Endothelial cell of umbilical vein (primary cell): ENCODE measurements around the gene AKAP6. TPM values are rescaled to one million over a fixed set of nuclear protein-coding genes. Genes with fewer than 3 reads are reported as not detected.

ENCODE experiments used
- BruUV-seq: library from RNA; stranded (reverse); fragments of 400-500 nt; replicated peaks from 2 replicates; lab custom pipeline; 2021; lab: Mats Ljungman, UMichigan
- CTCF ChIA-PET: fragments of 300-600, 350-600 bp; sonication (Branson Sonifier 250); formaldehyde crosslinking; loops from one replicate; lab custom pipeline; 2021; ENCODE audit warnings: antibody characterized with exemption, inconsistent platforms; lab: Charles Lee
- POLR2A ChIA-PET: fragments of 300-600, 350-600 bp; sonication (Branson Sonifier 250); formaldehyde crosslinking; loops from one replicate; lab custom pipeline; 2021; ENCODE audit warnings: antibody characterized with exemption, inconsistent platforms; lab: Charles Lee
- DNase-seq: peaks from one replicate; pipeline ENCODE4 v3.0.0-alpha.2; 2011; ENCODE audit warnings: low read depth, low spot score
- FAIRE-seq: peaks from 2 replicates; lab custom pipeline; 2011; peaks lifted over from hg19 to GRCh38; lab: Jason Lieb, UNC
- H2AFZ ChIP-seq: 2 replicates; pipeline ENCODE4 v1.6.0; 2012; ENCODE audit warnings: low read depth, low read length, control low read depth, inconsistent platforms
- H3K27ac ChIP-seq: 2 replicates; pipeline ENCODE4 v1.5.1; 2011; ENCODE audit warnings: low read depth, mild to moderate bottlenecking, control low read depth, low read length, moderate library complexity; ENCODE audit not compliant: insufficient read depth
- H3K27me3 ChIP-seq, 2 experiments: 2 replicates each; pipeline versions ENCODE4 v1.6.0 to v1.6.1; 2011; ENCODE audit warnings: low read length in 2 of 2, mixed read lengths in 1 of 2; ENCODE audit not compliant: control insufficient read depth in 2 of 2, insufficient read depth in 2 of 2
- H3K36me3 ChIP-seq, 2 experiments: 2 replicates in 1 of 2; 3 replicates in 1 of 2; pipeline ENCODE4 v1.5.1; 2011; ENCODE audit warnings: low read length in 2 of 2, mild to moderate bottlenecking in 1 of 2, moderate library complexity in 1 of 2; ENCODE audit not compliant: control insufficient read depth in 2 of 2, insufficient read depth in 2 of 2; ENCODE audit errors: extremely low read depth in 1 of 2
- H3K4me1 ChIP-seq: 3 replicates; pipeline ENCODE4 v1.5.1; 2011; ENCODE audit warnings: mild to moderate bottlenecking, low read length; ENCODE audit not compliant: control insufficient read depth, insufficient read depth; ENCODE audit errors: extremely low read depth
- H3K4me2 ChIP-seq: 2 replicates; pipeline ENCODE4 v1.6.1; 2011; ENCODE audit warnings: low read length, control low read depth, mixed read lengths; ENCODE audit not compliant: insufficient read depth
- H3K4me3 ChIP-seq, 3 experiments: fragments of 200-600 bp in 1 of 3; sonication (generic), shearing (Covaris generic) in 1 of 3; replicated peaks in 1 of 3; 2 replicates each; pipeline ENCODE4 v1.5.1; 2011 to 2016; ENCODE audit warnings: control low read depth in 3 of 3, low read length in 3 of 3, mild to moderate bottlenecking in 2 of 3, inconsistent platforms in 1 of 3, low read depth in 1 of 3, moderate library complexity in 1 of 3; ENCODE audit not compliant: insufficient read depth in 1 of 3
- H3K79me2 ChIP-seq: 2 replicates; pipeline ENCODE4 v1.6.0; 2012; ENCODE audit warnings: low read length, inconsistent platforms; ENCODE audit not compliant: control insufficient read depth, insufficient read depth
- H3K9ac ChIP-seq: replicated peaks from 2 replicates; pipeline ENCODE3; 2011; ENCODE audit warnings: low read length, control low read depth; ENCODE audit not compliant: insufficient read depth; ENCODE audit errors: extremely low read depth
- H3K9me1 ChIP-seq: replicated peaks from 3 replicates; pipeline ENCODE4 v1.6.0; 2011; ENCODE audit warnings: mild to moderate bottlenecking, low read length; ENCODE audit not compliant: control insufficient read depth, insufficient read depth; ENCODE audit errors: extremely low read depth
- H3K9me3 ChIP-seq: replicated peaks from 2 replicates; pipeline ENCODE4 v1.5.1; 2012; ENCODE audit warnings: low read length, inconsistent platforms; ENCODE audit not compliant: control insufficient read depth, insufficient read depth
- H4K20me1 ChIP-seq: replicated peaks from 2 replicates; pipeline ENCODE3; 2011; ENCODE audit warnings: mild to moderate bottlenecking, low read length; ENCODE audit not compliant: control insufficient read depth, insufficient read depth; ENCODE audit errors: extremely low read depth
- EZH2 ChIP-seq: IDR thresholded peaks from 2 replicates; pipeline ENCODE4 v1.6.1; 2012; ENCODE audit warnings: borderline replicate concordance, low read depth, mild to moderate bottlenecking, moderate library complexity, low read length, inconsistent platforms; ENCODE audit not compliant: severe bottlenecking
- FOS ChIP-seq: IDR thresholded peaks from 2 replicates; pipeline ENCODE4 v1.6.1; 2011; ENCODE audit warnings: mild to moderate bottlenecking, low read length, moderate library complexity, borderline replicate concordance; ENCODE audit not compliant: insufficient read depth
- GATA2 ChIP-seq: IDR thresholded peaks from 2 replicates; pipeline ENCODE4 v1.7.0; 2011; ENCODE audit warnings: low read depth, mild to moderate bottlenecking, moderate library complexity, mixed read lengths, low read length; ENCODE audit not compliant: insufficient read length, insufficient read depth
- JUN ChIP-seq: IDR thresholded peaks from 2 replicates; pipeline ENCODE4 v1.6.1; 2011; ENCODE audit warnings: borderline replicate concordance, low read depth; ENCODE audit not compliant: insufficient read length, insufficient read depth
- MYC ChIP-seq: IDR thresholded peaks from one replicate; pipeline ENCODE4 v1.6.1; 2011; ENCODE audit warnings: mild to moderate bottlenecking, low read depth, low read length
- POLR2A ChIP-seq: IDR thresholded peaks from 2 replicates; pipeline ENCODE4 v1.6.1; 2012; ENCODE audit warnings: low read depth, mild to moderate bottlenecking, control low read depth, low read length
- POLR2AphosphoS5 ChIP-seq: IDR thresholded peaks from 2 replicates; pipeline ENCODE4 v1.6.1; 2012; ENCODE audit warnings: low read depth, mild to moderate bottlenecking, control low read depth, low read length, moderate library complexity; ENCODE audit not compliant: insufficient read depth
- dilution Hi-C: fragments of 300-500 bp; cut with MboI; formaldehyde crosslinking; loops from one replicate; pipeline ENCODE4 v1.15.0; 2019; ENCODE audit warnings: low sequenced_read_pairs; ENCODE audit not compliant: extremely low pct_ligation_motif_present
- intact Hi-C: fragments of 100-400 bp; cut with micrococcal nuclease; formaldehyde crosslinking; loops from one replicate; pipeline ENCODE4 v1.10.0; 2022
- polyA plus RNA-seq, 4 experiments: library from polyadenylated mRNA; depleted of rRNA in 3 of 4; stranded (reverse) in 3 of 4; unstranded in 1 of 4; fragments of >200 nt; gene quantifications; 2 replicates each; pipeline versions ENCODE4 v1.2.1 to v1.2.3, GENCODE V29; 2011 to 2012; ENCODE audit warnings: missing spikeins in 1 of 4
- total RNA-seq: library from RNA; stranded (reverse); gene quantifications from 2 replicates; pipeline ENCODE4 v1.2.3, GENCODE V29; 2021
- TF ChIP-seq, protein P1 (sequence below): IDR thresholded peaks from 2 replicates; pipeline ENCODE4 v1.6.1; 2011; ENCODE audit not compliant: insufficient read depth, insufficient read length
- TF ChIP-seq, protein P2 (sequence below), 2 donors: IDR thresholded peaks; 1 replicate in 1 of 2; 2 replicates in 1 of 2; pipeline ENCODE4 v1.5.1; 2011; ENCODE audit warnings: low read length in 2 of 2, mild to moderate bottlenecking in 2 of 2, moderate library complexity in 2 of 2, control low read depth in 1 of 2, inconsistent platforms in 1 of 2, low read depth in 1 of 2; ENCODE audit not compliant: insufficient read depth in 1 of 2; ENCODE audit errors: extremely low read depth in 1 of 2

Gene AKAP6
- total and polyA plus RNA-seq, 2 donors (not counting 3 experiments of a cell fraction or from before 2014, with no cell fraction given), result 0.03 to 0.49 TPM

DNA sequence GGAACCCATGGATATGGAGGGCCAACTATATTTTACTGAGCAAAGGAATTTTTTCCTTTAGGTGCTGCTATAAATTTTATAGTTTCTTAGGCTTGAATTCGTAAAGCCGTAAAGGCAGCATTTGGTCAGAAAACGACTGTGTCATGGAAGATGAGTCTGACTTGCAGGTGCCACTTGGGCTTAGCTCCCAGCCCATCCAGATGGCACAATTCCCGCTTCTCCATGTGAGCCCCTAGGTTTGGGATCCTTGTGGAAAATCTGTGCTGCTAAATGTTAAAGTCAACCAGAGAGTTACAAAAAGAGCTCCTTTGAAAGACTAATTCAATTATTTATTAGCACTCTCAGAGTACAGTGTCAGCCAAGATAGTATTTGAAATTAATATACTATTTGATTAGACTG, 489.5 kb downstream of the AKAP6 start:
- H3K9me3 ChIP-seq, result no peaks in the 10 kb centered on the region
- no peaks in the 10 kb centered on the region for H3K27me3 ChIP-seq
- H3K9me1 ChIP-seq, result no peaks in the 10 kb centered on the region
- H3K79me2 ChIP-seq, result no peaks in the 10 kb centered on the region
- TF ChIP-seq FOS, result no peak
- TF ChIP-seq, protein P1, sequence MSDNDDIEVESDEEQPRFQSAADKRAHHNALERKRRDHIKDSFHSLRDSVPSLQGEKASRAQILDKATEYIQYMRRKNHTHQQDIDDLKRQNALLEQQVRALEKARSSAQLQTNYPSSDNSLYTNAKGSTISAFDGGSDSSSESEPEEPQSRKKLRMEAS, result no peak
- no peak overlapping the region for H2AFZ ChIP-seq
- H3K9ac ChIP-seq, result no peak overlapping the region
- ChIA-PET CTCF (no interaction called here), POLR2A (no interaction called here)
- intact Hi-C loops (no loop called here), dilution Hi-C loops (no loop called here)
- no peak overlapping the region for H3K4me2 ChIP-seq
- no peaks in the 10 kb centered on the region for H3K4me1 ChIP-seq
- no TSS peak for BruUV-seq
- no peak overlapping the region for H3K4me3 ChIP-seq
- FAIRE-seq (no peak), DNase-seq (no peak)
- H3K27ac ChIP-seq, result no peak overlapping the region
- no peaks in the 10 kb centered on the region for H3K36me3 ChIP-seq
- H4K20me1 ChIP-seq, result no peaks in the 10 kb centered on the region

DNA sequence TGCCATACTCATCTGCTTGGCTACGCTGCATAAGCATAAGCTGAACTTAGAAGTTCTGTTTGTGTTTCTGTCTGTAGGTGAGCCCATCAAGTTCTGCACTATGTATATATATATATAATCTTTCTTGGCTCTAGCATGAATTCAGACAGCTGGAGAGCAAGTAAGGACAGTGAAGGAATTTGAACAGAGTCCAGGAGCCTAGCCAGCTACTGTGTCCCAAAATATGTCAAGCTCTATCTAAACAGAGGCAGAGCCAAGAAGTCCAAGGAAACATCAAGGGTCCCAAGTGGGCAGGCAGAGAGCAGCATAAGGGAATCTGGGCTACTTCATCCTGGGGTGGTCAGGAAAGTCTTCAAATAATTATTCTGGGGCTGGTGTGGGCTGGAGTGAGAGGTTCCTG, 491.1 kb downstream of the AKAP6 start:
- no peak overlapping the region for H3K27ac ChIP-seq
- dilution Hi-C loops (no loop called here), intact Hi-C loops (no loop called here)
- FAIRE-seq (no peak), DNase-seq (no peak)
- H3K9me3 ChIP-seq, result no peaks in the 10 kb centered on the region
- no TSS peak for BruUV-seq
- no peak overlapping the region for H3K4me3 ChIP-seq
- no peak overlapping the region for H2AFZ ChIP-seq
- H3K9me1 ChIP-seq, result no peaks in the 10 kb centered on the region
- TF ChIP-seq POLR2A (no peak), EZH2 (no peak), GATA2 (no peak), POLR2AphosphoS5 (no peak), FOS (no peak), MYC (no peak), JUN (no peak)
- TF ChIP-seq, protein P2, sequence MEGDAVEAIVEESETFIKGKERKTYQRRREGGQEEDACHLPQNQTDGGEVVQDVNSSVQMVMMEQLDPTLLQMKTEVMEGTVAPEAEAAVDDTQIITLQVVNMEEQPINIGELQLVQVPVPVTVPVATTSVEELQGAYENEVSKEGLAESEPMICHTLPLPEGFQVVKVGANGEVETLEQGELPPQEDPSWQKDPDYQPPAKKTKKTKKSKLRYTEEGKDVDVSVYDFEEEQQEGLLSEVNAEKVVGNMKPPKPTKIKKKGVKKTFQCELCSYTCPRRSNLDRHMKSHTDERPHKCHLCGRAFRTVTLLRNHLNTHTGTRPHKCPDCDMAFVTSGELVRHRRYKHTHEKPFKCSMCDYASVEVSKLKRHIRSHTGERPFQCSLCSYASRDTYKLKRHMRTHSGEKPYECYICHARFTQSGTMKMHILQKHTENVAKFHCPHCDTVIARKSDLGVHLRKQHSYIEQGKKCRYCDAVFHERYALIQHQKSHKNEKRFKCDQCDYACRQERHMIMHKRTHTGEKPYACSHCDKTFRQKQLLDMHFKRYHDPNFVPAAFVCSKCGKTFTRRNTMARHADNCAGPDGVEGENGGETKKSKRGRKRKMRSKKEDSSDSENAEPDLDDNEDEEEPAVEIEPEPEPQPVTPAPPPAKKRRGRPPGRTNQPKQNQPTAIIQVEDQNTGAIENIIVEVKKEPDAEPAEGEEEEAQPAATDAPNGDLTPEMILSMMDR (IDR thresholded peaks at IDR 0.05; ENCODE audit: extremely low read depth in 1 of 2, insufficient read depth in 1 of 2, low read depth in 1 of 2, low read length in 2 of 2), result no peak
- TF ChIP-seq, protein P1, result no peak
- no peaks in the 10 kb centered on the region for H3K27me3 ChIP-seq
- ChIA-PET POLR2A (no interaction called here), CTCF (no interaction called here)
- H3K4me2 ChIP-seq, result no peak overlapping the region
- H3K9ac ChIP-seq, result no peak overlapping the region
- H3K79me2 ChIP-seq, result no peaks in the 10 kb centered on the region
- H3K36me3 ChIP-seq, result no peaks in the 10 kb centered on the region
- H3K4me1 ChIP-seq, result no peaks in the 10 kb centered on the region
- no peaks in the 10 kb centered on the region for H4K20me1 ChIP-seq
